GM23338 (cell line): ENCODE measurements around the gene NUP88. TPM values are rescaled to one million over a fixed set of nuclear protein-coding genes. Genes with fewer than 3 reads are reported as not detected.

ENCODE experiments used
- ATAC-seq: fragments of 200-7000 bp; cut with Tn5 transposase; 3 replicates; pipeline ENCODE4 v1.9.1; 2020
- DNase-seq: peaks from one replicate; pipeline ENCODE4 v3.0.0-alpha.2; 2015; ENCODE audit warnings: low spot score
- H2AFZ ChIP-seq: fragments of 200-600 bp; sonication (generic); 2 replicates; pipeline ENCODE4 v1.8.0; 2016; ENCODE audit warnings: antibody characterized with exemption, mild to moderate bottlenecking, moderate library complexity
- H3F3A ChIP-seq: fragments of 200-600 bp; sonication (generic); replicated peaks from 2 replicates; pipeline ENCODE4 v1.8.0; 2017; ENCODE audit warnings: antibody characterized with exemption, mixed run types, low read depth
- H3K27ac ChIP-seq: fragments of 200-600 bp; sonication (generic); 2 replicates; pipeline ENCODE4 v1.6.1; 2016; ENCODE audit warnings: low read depth
- H3K27me3 ChIP-seq: fragments of 200-600 bp; sonication (generic); 2 replicates; pipeline ENCODE4 v1.8.0; 2016; ENCODE audit warnings: mild to moderate bottlenecking, mixed run types, moderate library complexity; ENCODE audit not compliant: insufficient read depth
- H3K36me3 ChIP-seq: fragments of 200-600 bp; sonication (generic); 2 replicates; pipeline ENCODE4 v1.8.0; 2016; ENCODE audit warnings: mild to moderate bottlenecking; ENCODE audit not compliant: insufficient read depth
- H3K4me1 ChIP-seq: fragments of 200-600 bp; sonication (generic); 2 replicates; pipeline ENCODE4 v1.8.0; 2016; ENCODE audit warnings: mild to moderate bottlenecking, moderate library complexity; ENCODE audit not compliant: insufficient read depth
- H3K4me2 ChIP-seq: fragments of 200-600 bp; sonication (generic); 2 replicates; pipeline ENCODE4 v1.7.1; 2017; ENCODE audit warnings: mixed run types
- H3K4me3 ChIP-seq: fragments of 200-600 bp; sonication (generic); 2 replicates; pipeline ENCODE4 v1.6.1; 2016; ENCODE audit warnings: mixed run types
- H3K79me2 ChIP-seq: fragments of 200-600 bp; sonication (generic); replicated peaks from 2 replicates; pipeline ENCODE4 v1.8.0; 2017; ENCODE audit warnings: mild to moderate bottlenecking; ENCODE audit not compliant: insufficient read depth
- H3K9me2 ChIP-seq: fragments of 200-600 bp; sonication (generic); 2 replicates; pipeline ENCODE4 v1.8.0; 2017; ENCODE audit not compliant: insufficient read depth
- H4K20me1 ChIP-seq: fragments of 200-600 bp; sonication (generic); replicated peaks from 2 replicates; pipeline ENCODE4 v1.8.0; 2017; ENCODE audit warnings: mild to moderate bottlenecking; ENCODE audit not compliant: insufficient read depth
- H3K27ac Mint-ChIP-seq: 2 replicates; pipeline ENCODE4 v1.8.0; 2020; ENCODE audit warnings: inconsistent platforms, mild to moderate bottlenecking, moderate library complexity, mixed read lengths
- H3K27me3 Mint-ChIP-seq: 3 replicates; pipeline ENCODE4 v1.8.0; 2022; ENCODE audit warnings: low read depth, mild to moderate bottlenecking, moderate library complexity, mixed read lengths, inconsistent platforms; ENCODE audit not compliant: insufficient read depth, poor library complexity
- H3K36me3 Mint-ChIP-seq: 3 replicates; pipeline ENCODE4 v1.8.0; 2021; ENCODE audit warnings: low read depth, mild to moderate bottlenecking, inconsistent platforms, moderate library complexity, mixed read lengths
- H3K4me1 Mint-ChIP-seq: 3 replicates; pipeline ENCODE4 v1.8.0; 2020; ENCODE audit warnings: mild to moderate bottlenecking, inconsistent platforms, mixed read lengths
- H3K4me3 Mint-ChIP-seq: 3 replicates; pipeline ENCODE4 v1.8.0; 2021; ENCODE audit warnings: moderate library complexity, mild to moderate bottlenecking, inconsistent platforms, mixed read lengths
- H3K9me3 Mint-ChIP-seq: 3 replicates; pipeline ENCODE4 v1.8.0; 2020; ENCODE audit warnings: moderate library complexity, mild to moderate bottlenecking, inconsistent platforms, mixed read lengths
- CREB1 ChIP-seq: fragments of 250-450 bp; sonication (Bioruptor Pico); IDR thresholded peaks from 2 replicates; pipeline ENCODE4 v1.5.0; 2020; ENCODE audit warnings: low read depth, mild to moderate bottlenecking, moderate library complexity
- CTCF ChIP-seq, 2 experiments: fragments of 200-600 bp in 1 of 2; sonication (generic) in 1 of 2; conservative IDR thresholded peaks; 2 replicates each; pipeline versions ENCODE4 v1.5.1 to v1.6.1; 2016 to 2017; ENCODE audit warnings: antibody characterized with exemption in 2 of 2, low read depth in 2 of 2, mild to moderate bottlenecking in 2 of 2, moderate library complexity in 1 of 2
- ETS1 ChIP-seq: IDR thresholded peaks from 2 replicates; pipeline ENCODE4 v1.6.1; 2016; ENCODE audit warnings: antibody characterized with exemption
- EZH2 ChIP-seq: fragments of 200-600 bp; sonication (generic); IDR thresholded peaks from one replicate; pipeline ENCODE4 v1.8.0; 2017; ENCODE audit warnings: antibody characterized with exemption, mild to moderate bottlenecking, low read depth; ENCODE audit not compliant: unreplicated experiment
- EZH2phosphoT487 ChIP-seq: fragments of 200-600 bp; sonication (generic); IDR thresholded peaks from one replicate; pipeline ENCODE4 v1.8.1; 2018; ENCODE audit warnings: antibody characterized with exemption; ENCODE audit not compliant: unreplicated experiment
- JUNB ChIP-seq: IDR thresholded peaks from one replicate; pipeline ENCODE4 v1.6.1; 2016; ENCODE audit warnings: antibody characterized with exemption; ENCODE audit not compliant: unreplicated experiment
- NANOG ChIP-seq: IDR thresholded peaks from 2 replicates; pipeline ENCODE4 v1.6.1; 2016; ENCODE audit warnings: antibody characterized with exemption, borderline replicate concordance
- POLR2AphosphoS5 ChIP-seq: IDR thresholded peaks from 2 replicates; pipeline ENCODE4 v1.6.1; 2016; ENCODE audit warnings: antibody characterized with exemption, low read depth
- REST ChIP-seq: IDR thresholded peaks from one replicate; pipeline ENCODE4 v1.6.1; 2018; ENCODE audit warnings: antibody characterized with exemption; ENCODE audit not compliant: unreplicated experiment
- STAT1 ChIP-seq: IDR thresholded peaks from one replicate; pipeline ENCODE4 v1.6.1; 2016; ENCODE audit warnings: antibody characterized with exemption; ENCODE audit not compliant: unreplicated experiment
- ZNF114 ChIP-seq: fragments of 250-450 bp; sonication (Bioruptor Pico); IDR thresholded peaks from 2 replicates; pipeline ENCODE4 v1.5.0; 2020; ENCODE audit warnings: mild to moderate bottlenecking, moderate library complexity
- ZNF331 ChIP-seq: fragments of 250-450 bp; sonication (Bioruptor Pico); IDR thresholded peaks from 2 replicates; pipeline ENCODE4 v1.5.0; 2020; ENCODE audit warnings: low read depth, mild to moderate bottlenecking, moderate library complexity
- ZNF462 ChIP-seq: fragments of 250-450 bp; sonication (Bioruptor Pico); IDR thresholded peaks from 2 replicates; pipeline ENCODE4 v1.5.0; 2020; ENCODE audit warnings: mild to moderate bottlenecking, moderate library complexity
- polyA plus RNA-seq: library from polyadenylated mRNA; unstranded; fragments of >200 nt; fragmentation: Nextera tagmentation; extraction: Ambion mirVana; gene quantifications from 2 replicates; pipeline ENCODE4 v1.2.1, GENCODE V29; 2016
- total RNA-seq: library from RNA; depleted of rRNA; stranded (reverse); fragments of >200 nt; shearing (Covaris generic); gene quantifications from 2 replicates; pipeline ENCODE4 v1.2.3, GENCODE V29; 2014

The NUP88 gene
- total and polyA plus RNA-seq, 2 experiments from 2014 or later = 110 to 172 TPM

GRCh38 chr17:5434984-5435383, 15.5 kb upstream of the NUP88 start:
- Histone ChIP-seq H4K20me1 (peaks cover 37% of the 10 kb centered on the region; the same call in 1 of the 2 replicates), H2AFZ (no peak overlapping the region), H3K4me2 (no peak overlapping the region), H3K27me3 (no peaks in the 10 kb centered on the region), H3K36me3 (peaks cover 59% of the 10 kb centered on the region), H3F3A (peaks cover 51% of the 10 kb centered on the region), H3K79me2 (peaks cover 35% of the 10 kb centered on the region), H3K4me1 (peaks cover 7% of the 10 kb centered on the region; the same call in 1 of the 2 replicates), H3K4me3 (no peak overlapping the region), H3K27ac (0 out of 2 replicates have a peak overlapping the region, but pooled peaks have one; percentile 74), H3K9me2 (no peaks in the 10 kb centered on the region)
- no peak overlapping the region for H3K4me3 Mint-ChIP-seq
- TF ChIP-seq STAT1 = no peak
- no peak for TF ChIP-seq ZNF462 (CRISPR knock-in tag)
- no peak for TF ChIP-seq CTCF (conservative IDR thresholded peaks at IDR 0.05; ENCODE audit: low read depth in 2 of 2)
- no peak for TF ChIP-seq REST
- no peak for TF ChIP-seq EZH2
- TF ChIP-seq NANOG = no peak
- no peak for TF ChIP-seq EZH2phosphoT487
- TF ChIP-seq POLR2AphosphoS5 = no peak
- TF ChIP-seq ZNF331 (CRISPR knock-in tag) = no peak
- no peak for TF ChIP-seq JUNB
- no peak for TF ChIP-seq ETS1
- no peak for TF ChIP-seq CREB1 (CRISPR knock-in tag)
- no peak for TF ChIP-seq ZNF114
- DNase-seq = no peak
- peak overlapping the region; percentile 75 for H3K27ac Mint-ChIP-seq
- no peak for ATAC-seq
- H3K4me1 Mint-ChIP-seq = peaks cover 21% of the 10 kb centered on the region
- H3K27me3 Mint-ChIP-seq = peaks cover 15% of the 10 kb centered on the region
- H3K36me3 Mint-ChIP-seq = peaks cover 83% of the 10 kb centered on the region
- no peaks in the 10 kb centered on the region; the same call in 2 of the 3 replicates for H3K9me3 Mint-ChIP-seq
